Activated CD4-positive, CD25-positive, alpha-beta regulatory T cell treated with anti-CD3 and anti-CD28 coated beads, Interleukin-2, amount 50 U/mL, for 24 hours (primary cell): ENCODE results near the gene GEMIN4.

Experiments
- ATAC-seq, 2 donors: fragments of 150-1000 bp; cut with Tn5 transposase; one replicate each; pipeline ENCODE4 v1.10.0; 2021; ENCODE audit warnings: mild to moderate bottlenecking in 1 of 2, moderate library complexity in 1 of 2

The GEMIN4 gene

DNA sequence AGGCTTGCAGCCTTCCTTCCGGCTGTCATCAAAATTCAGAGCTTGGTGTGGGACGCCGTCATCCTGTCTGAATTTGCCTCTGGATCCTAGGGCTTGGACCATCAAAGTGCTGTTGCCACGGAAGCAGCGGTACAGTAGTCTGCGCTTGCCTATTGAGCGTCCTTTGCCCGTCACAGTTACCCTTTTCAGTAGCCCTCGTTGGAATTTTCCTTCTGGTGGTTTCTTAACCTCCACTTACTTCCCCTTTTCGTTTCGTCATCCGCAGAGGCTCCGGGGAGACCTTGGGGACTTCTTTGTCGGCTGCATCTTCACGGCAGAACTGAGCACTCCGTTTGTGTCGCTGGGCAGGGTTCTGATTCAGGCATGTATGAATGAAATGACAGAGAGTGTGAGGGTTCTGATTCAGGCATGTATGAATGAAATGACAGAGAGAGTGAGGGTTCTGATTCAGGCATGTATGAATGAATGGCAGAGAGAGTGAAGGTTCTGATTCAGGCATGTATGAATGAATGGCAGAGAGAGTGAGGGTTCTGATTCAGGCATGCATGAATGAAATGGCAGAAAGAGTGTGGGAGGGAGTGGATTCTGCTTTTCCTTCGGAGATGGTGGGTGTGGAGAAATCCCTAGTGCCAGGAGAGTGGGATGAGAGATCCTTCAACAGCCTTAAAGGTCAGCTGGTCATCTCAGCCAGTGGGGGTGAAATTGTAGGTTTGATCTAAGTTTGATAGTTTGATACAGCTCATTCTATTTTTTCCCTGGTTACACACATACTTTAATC, 11.6 kb downstream of the GEMIN4 start:
- ATAC-seq, result peak; percentile 87 to 89

DNA sequence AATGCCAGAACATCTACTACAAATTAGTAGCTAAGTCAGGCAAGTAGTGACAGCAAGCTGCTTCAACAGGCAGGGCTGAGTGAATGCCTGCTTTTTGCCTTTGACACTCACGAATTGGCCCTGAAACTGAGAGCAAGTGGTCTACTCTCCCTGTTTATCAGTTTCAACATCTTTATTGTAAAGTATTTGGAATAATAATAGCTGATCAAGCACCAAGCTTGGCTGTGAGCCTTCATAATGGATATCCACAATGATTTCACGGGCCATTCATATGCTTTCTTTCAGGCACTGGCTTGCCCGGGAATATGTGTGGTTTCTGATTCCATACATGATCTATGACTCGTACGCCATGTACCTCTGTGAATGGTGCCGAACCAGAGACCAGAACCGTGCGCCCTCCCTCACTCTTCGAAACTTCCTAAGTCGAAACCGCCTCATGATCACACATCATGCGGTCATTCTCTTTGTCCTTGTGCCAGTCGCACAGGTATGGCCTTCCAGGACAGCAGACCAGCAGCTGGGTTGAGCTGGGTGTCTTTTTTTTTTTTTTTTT, 14.4 kb downstream of the GEMIN4 start:
- no peak for ATAC-seq

DNA sequence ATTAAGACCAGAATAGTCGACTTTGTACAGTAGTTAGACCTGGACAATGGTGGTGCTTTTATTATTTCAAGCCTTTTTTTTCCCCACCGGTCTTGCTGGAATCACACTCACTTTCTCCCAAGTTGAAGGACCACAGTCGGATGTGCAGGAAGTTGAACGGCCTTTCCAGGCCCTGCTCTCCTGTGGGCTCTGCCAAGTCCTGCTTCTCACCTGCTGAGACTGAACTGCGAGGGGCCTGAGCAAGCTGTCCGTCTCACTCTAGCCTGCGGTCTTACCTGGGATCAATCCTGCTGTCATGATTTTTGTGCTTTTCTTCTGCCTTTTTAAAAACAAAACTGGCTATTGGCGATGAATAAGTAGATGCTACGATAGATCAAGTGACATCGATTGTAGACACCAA, 18.3 kb downstream of the GEMIN4 start:
- ATAC-seq, result no peak

DNA sequence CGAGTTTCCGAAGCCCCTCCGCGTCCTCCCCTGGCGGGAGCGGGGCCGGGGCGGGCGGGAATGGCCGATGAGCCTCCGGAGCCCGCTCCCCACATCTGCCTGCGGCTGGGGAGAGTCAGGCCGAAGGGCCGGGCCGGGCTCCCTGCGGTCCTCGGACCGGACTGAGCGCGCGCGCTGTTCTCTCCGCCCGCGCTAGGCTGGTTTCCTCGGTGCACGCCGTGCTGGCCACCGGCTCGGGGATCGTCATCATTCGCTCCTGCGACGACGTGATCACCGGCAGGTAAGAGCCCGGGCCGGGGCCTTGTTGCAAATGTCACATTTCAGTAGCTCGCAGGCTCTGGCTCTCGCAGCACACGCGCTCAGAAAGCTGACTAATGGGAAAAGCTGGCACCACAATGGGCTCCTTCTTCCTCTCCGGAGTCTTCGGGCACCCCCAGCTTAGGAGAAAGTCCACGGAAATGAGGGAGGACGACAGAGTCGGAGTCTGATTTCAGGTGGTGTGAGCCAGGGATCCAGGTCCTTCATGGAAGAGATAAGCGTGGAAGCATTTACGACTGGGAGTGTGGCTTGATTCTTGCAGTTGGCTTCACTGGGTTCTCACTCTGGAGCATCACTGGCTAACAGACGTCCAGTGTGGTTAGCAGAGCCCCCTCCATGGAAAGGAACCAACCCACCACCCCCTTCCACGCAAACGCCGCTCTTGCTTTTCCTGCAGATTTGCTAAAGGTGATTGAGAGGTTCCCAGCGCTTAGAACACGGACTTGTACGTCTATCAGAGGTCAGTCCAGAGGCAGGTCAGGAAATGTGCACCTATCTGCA, 19.0 kb downstream of the GEMIN4 start:
- peak; percentile 41 to 48 for ATAC-seq

DNA sequence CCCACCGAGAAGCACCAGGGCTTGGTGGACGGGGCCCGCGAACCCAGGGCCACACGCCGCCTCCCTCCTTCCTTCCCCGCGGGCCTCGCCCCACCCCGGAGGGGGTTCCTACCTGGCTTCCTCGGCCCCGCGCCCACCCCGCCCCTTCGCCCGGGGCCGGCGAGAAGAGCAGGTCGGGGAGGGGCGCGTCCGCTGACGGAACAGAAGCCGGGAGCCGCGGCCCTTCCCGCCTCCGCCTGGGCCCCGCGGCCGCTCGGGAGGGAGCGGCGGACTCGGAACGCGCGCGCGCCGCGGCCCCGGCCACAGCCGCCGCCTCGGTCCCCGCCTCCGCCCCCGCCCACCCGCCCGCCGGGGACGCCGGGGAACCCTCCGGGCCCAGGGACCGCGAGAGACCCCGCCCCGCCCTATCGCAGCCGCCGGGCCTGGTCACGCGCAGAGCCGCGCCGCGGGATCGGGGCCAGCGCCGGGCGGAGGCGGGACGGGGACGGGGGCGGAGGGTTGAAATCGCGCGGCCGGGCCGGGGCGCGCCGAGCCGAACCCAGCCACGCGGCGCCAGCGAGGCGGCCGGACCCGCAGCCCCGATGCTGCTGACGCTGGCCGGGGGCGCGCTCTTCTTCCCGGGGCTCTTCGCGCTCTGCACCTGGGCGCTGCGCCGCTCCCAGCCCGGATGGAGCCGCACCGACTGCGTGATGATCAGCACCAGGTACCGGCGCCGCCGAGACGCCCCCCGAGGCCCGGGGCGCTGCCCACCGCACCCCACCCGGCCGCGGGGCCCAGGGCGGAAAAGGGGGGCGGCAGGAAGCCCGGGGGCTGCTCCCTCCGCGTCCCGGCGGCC, 19.8 kb downstream of the GEMIN4 start, which contains the start of gene TLCD3A:
TSS of gene TLCD3A (plus strand) at position 530 of the 835 bp plus-strand sequence. CDS start at position 582, 52 bp downstream.
- peak; percentile 54 to 59 for ATAC-seq

DNA sequence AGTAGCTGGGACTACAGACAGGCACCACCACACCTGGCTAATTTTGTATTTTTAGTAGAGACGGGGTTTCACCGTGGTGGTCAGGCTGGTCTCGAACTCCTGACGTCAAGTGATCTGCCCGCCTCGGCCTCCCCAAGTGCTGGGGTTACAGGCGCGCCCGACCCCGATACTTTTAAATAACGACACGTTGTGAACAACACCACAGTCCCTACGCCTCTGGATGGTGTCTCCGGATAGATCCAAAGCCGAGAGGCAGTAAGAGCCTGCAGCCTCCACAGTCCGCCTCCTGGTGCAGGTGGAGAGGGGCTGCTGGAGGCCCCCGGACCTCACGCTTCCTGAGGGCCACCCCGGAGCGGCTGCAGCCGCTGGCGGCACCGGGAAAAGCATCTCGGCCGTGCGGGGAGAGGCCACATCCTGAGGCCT, 20.4 kb downstream of the GEMIN4 start:
- ATAC-seq, result no peak

DNA sequence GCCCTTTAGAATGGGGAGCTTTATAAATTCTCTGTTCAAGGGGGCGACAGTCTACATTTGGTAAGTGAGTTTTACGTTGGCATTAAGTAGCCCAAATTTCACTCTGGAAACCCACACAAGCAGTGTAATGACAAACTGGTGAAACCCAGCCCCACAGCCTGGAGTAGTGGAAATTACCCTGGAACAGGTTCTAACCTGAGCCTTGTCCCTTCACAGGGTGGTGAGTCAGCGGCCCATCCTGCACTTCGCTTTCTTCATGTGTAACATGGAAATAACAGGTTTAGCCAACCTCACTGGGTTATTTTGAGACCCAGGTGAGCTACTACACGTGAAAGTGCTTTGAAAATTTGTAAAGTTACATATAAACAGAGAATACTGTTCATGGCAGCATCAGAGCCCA, 23.2 kb downstream of the GEMIN4 start:
- no peak for ATAC-seq

DNA sequence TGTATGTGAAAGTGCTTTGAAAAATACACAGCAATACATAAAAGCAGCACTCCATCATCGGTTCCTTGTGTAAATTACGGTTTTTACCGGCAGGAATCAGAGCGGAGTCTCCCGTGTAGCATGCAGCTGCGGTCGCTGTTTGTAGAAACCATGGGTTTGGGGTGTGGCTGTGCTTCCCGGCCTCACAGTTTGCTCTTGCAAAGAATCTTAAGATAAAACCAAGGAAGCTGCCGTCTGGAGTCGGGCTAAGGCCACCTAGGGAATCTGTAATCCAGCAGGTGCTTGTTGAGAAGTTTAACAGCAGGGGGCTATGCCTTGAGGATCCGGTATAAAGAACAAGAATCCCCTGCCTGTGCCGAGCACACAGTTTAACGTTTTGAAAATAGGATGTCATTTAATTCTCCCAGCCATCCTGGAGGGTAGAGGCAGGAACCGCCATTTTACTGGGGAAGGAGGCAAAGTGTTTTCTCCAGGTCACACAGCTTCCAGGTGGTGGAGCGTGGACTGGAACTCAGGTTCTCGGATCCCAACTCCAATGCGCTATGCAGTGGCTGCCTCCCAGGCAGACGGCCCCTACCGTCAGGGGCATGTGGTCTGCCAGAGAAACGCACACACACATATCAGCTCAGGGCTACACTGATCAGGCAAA, 25.7 kb downstream of the GEMIN4 start:
- ATAC-seq, result no peak

DNA sequence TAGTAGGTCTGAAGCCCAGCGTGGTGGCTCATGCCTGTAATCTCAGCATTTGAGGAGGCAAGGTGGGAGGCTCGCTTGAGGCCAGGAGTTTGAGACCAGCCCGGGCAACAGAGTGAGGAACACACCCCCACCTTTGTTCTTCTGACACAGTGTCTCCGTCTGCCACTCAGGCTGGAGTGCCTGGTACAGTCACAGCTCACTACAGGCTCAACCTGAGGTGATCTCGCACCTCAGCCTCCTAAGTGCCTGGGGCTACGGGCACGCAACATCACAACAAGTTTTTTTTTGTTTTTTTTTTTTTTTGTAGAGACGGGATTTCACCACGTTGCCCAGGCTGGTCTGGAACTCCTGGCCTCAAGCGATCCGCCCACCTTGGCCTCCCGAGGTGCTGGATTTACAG, 26.3 kb downstream of the GEMIN4 start:
- no peak for ATAC-seq

DNA sequence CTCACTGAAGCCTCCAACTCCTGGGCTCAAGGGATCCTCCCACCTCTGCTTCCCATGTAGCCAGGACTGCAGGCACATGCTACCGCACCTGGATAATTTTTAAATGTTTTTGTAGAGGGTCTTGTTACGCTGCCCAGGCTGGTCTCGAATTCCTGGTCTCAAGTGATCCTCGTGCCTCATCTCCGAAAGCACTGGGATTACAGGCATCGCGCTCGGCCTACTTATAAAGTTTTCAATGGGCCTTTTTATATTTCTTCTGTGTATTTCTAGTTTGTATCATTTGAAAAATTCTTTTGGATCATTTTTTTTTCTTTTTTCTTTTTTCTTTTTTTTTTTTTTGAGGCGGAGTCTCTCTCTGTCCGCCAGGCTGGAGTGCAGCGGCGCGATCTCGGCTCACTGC, 27.0 kb downstream of the GEMIN4 start:
- no peak for ATAC-seq

DNA sequence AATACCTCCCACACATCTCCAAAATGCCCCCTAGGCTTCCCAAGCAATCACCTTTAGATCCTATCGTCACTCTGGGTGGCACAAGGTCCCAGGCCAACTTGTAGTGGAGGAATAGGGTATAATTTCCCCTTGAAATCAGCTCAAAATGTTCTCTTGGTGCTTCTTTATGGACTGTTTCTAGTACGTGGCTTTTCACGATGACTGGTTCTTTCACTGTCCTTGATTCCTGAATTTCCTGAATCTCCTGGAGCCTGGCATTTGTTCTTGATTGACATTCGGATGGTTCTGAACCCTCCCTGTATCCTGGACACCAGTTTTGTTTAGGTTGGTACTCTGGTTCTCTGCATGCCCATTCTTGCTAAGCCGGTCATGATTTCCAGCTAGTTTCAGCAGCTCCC, 30.5 kb downstream of the GEMIN4 start:
- ATAC-seq, result no peak

DNA sequence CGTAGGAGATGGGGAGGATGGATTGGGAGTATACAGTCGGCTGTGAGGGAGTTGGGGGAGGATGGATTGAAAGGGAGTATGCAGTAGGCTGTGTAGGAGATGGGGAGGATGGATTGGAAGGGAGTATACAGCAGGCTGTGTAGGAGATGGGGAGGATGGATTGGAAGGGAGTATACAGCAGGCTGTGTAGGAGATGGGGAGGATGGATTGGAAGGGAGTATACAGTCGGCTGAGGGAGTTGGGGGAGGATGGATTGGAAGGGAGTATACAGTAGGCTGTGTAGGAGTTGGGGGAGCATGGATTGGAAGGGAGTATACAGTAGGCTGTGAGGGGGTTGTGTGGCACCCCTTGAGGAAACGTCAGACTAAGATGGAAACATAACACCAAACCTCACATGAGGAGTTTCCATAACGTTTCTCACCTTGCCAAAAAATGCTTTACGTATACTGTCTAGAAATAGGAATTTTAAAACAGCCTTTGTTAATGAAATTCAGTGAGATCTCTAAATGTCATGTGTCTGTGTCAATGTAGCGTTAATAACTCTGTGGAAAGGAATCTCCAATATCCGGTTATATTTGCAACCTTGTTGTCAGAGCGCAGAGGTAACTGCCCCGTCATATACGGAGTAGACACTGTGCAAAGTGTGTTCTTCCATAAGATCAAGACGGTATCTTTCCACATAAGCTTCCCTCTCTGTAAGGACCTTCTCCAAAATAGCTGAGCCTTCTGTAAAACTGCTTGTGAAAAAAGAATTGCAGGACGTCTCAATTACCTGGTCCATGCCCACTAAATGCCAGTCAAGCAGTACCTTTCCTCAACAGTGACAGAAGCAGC, 31.1 kb downstream of the GEMIN4 start:
- ATAC-seq, result no peak

DNA sequence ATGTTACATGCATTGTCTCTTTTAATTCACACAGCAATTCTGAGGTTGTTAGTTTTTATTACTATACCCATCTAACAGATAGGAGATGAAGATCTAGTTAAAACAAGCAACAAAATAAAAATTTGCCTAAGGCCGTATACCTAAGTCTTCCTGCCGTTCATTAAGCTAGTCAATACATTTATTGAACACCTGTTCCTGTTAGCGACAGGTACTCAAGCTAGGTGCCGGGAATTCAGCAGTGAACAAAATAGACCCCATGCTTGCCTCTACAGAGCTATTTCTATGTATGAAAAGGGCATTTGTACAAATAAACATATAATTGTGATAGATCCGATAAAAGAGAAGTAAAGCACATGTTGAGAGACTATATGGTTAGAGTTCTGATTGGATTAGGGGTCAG, 34.0 kb downstream of the GEMIN4 start:
- ATAC-seq, result no peak

DNA sequence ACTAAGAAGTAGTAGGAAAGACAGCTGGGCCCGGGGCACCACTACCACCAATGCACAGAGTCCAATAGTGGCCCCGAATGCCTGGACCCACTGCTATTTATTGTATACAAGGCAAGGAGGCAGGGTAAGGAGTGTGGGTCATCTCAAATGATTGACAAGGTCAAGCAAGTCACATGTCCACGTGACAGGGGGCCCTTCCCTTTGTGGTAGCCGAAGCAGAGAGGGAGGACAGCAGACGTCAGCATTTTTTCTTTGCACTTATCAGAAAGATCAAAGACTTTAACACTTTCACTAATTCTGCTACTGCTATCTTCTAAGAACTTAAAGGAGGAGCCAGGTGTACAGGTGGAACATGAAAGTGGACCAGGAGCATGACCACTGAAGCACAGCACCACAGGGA, 43.9 kb downstream of the GEMIN4 start:
- ATAC-seq, result no peak

DNA sequence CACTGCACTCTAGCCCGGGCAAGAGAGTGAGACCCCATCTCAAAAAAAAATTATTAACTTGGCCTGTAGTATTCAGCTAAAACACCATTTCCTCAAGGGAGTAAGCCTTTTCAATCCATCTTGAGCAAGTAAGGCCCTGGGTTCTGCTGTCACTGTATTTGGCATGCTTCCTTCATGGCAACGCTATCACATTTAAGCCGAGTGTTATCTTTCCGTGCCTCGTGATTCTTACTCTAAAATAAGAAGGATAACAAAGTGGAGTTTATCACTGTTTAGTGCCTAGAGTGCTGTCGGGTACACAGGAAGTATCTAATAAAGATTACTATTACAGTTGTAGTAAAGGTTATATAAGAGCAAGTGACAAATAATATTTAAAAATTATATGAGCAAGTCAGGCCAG, 46.2 kb downstream of the GEMIN4 start:
- no peak for ATAC-seq

DNA sequence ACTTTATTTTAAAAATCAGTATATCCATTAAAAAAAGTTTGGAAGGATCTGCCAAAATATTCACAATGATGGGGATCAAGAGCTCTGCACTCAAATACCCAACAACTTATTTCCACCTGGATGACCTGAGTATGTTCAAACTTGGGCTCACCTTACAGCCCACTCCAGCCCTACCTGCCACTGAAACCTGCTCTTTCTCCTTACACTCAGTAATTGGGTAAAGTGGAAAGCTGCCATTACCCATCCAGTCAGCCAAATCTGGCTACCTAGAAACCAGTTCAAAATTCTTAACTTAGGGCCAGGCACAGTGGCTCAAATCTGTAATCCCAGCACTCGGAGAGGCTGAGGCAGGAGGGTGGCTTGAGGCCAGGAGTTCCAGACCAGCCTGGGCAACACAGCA, 47.1 kb downstream of the GEMIN4 start:
- no peak for ATAC-seq

DNA sequence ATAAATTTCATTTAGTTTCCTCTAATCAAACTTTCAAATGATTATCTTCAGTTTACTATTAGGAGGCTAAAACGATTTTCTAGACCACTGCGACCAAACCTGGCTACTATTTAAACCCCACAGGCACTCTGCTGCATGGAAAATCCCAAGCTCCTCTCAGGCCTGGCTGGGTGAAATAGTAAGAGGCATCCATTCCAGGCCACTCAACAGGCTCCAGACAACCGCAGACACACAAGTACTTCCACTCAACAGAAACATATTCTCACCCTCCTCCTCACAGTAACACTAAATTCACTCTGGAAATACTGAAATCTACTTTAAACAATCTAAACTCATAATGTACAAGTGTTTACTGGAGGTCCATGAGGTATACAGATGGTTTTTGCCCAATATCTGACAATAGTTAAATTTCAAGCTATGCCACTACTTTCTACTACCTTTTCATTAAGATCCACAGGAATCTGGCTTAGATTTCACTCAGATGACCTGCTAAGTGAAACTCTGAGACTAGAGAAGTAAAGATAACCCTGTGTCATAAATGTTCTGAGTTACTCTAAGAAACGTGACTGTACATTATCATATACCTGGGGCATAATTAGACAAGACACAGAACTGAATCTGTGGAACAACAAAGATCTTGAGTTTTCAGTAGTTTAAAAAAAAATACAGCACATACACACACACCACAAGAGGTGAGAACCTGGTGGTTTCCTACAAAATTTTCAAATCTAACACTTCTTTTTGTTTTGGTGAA, 47.8 kb downstream of the GEMIN4 start:
- no peak for ATAC-seq

DNA sequence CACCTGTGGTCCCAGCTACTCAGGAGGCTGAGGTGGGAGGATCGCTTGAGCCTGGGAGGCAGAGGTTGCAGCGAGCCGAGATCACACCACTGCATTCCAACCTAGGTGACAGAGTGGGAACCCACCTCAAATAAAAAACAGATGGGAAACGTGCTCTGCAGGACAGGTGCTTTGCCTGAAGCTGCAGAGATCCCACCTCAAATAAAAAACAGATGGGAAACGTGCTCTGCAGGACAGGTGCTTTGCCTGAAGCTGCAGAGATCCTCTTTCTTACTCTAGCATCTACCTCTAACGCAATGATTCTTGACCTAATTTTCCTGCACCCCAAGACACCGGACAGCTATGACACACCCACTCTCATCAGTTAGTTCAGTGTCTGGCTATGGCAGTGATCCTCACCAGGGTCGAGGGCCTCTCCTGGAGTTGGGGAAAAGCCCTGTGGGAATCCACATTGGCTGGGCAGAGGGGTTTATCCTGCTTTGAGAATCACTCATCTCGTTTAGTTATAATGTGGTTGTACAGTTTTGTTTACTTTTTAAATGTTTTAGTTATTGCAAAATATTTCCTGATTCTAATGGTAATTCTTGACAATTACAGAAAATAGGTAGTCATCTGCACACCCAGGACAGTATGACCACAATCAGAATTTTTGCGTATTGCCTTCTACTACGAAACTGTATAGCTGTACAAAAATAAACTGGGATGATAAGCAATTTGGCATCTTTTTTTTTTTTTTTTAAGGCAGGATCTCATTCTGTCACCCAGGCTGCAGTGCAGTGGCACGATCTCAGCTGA, 48.8 kb downstream of the GEMIN4 start:
- ATAC-seq, result no peak

DNA sequence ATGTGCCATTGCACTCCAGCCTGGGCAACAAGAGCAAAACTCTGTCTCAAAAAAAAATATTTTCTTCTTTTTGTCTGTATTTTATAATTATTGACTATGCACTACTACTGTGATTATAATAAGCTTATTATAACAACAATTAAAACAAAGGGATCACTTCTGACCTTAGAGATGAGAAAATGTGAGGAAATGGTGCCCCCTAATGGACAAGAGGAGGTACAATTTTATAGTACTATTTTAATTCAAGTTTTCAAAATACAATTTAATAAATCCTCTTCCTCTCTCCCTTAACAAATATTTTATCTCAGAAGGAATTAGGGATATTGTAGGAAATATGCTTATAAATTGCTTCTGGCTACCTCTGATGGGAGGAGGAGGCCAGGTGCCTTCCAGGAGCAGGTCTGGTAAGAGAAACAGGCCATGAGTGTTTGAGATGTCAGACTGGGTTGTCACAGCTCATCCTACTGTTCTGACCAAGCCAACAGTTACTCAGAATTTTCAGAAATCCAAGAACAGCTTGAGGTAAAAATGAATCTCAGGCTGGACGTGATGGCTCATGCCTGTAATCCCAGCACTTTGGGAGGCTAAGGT, 51.5 kb downstream of the GEMIN4 start:
- peak in 1 of 2 donors; percentile 30 for ATAC-seq
